ENCODE measurements around the gene NCBP3.
"Not testable (repeated sequence)": the region's sequence is repeated elsewhere in the genome, so short reads cannot be mapped to it uniquely, and the experiment has no call there.

The NCBP3 gene

GRCh38 chr17:3799181-3799945 lies 46.7 kb downstream of the NCBP3 start:
- Histone ChIP-seq H3K4me1 (ENCODE audit: control insufficient read depth, insufficient read depth, low read length) (no peaks in the 10 kb centered on the region), H3K27ac (ENCODE audit: low read depth, low read length) (no peak overlapping the region), H3K9me3 (ENCODE audit: control insufficient read depth, insufficient read depth, low read length) (no peaks in the 10 kb centered on the region), H3K9ac (ENCODE audit: low read depth, low read length) (no peak overlapping the region), H3K4me3 (ENCODE audit: low read depth, low read length) (no peak overlapping the region), H3K36me3 (ENCODE audit: control insufficient read depth, insufficient read depth, low read length) (peaks cover 7% of the 10 kb centered on the region; the same call in 1 of the 2 replicates), H3K27me3 (ENCODE audit: control insufficient read depth, insufficient read depth, low read length) (no peaks in the 10 kb centered on the region)

GRCh38 chr17:3798273-3799180 lies 47.5 kb downstream of the NCBP3 start:
- H3K36me3 ChIP-seq (ENCODE audit: control insufficient read depth, insufficient read depth, low read length): peaks cover 7% of the 10 kb centered on the region; the same call in 1 of the 2 replicates
- H3K4me3 ChIP-seq (ENCODE audit: low read depth, low read length): no peak overlapping the region
- no peak overlapping the region for H3K9ac ChIP-seq (ENCODE audit: low read depth, low read length)
- H3K27me3 ChIP-seq (ENCODE audit: control insufficient read depth, insufficient read depth, low read length): no peaks in the 10 kb centered on the region
- H3K9me3 ChIP-seq (ENCODE audit: control insufficient read depth, insufficient read depth, low read length): no peaks in the 10 kb centered on the region
- no peak overlapping the region for H3K27ac ChIP-seq (ENCODE audit: low read depth, low read length)
- H3K4me1 ChIP-seq (ENCODE audit: control insufficient read depth, insufficient read depth, low read length): no peaks in the 10 kb centered on the region

- H3K27ac ChIP-seq (ENCODE audit: low read depth, low read length): no peak overlapping the region
- H3K4me1 ChIP-seq (ENCODE audit: control insufficient read depth, insufficient read depth, low read length): no peaks in the 10 kb centered on the region
- H3K4me3 ChIP-seq (ENCODE audit: low read depth, low read length): no peak overlapping the region
- H3K27me3 ChIP-seq (ENCODE audit: control insufficient read depth, insufficient read depth, low read length): no peaks in the 10 kb centered on the region
- H3K9me3 ChIP-seq (ENCODE audit: control insufficient read depth, insufficient read depth, low read length): no peaks in the 10 kb centered on the region
- H3K36me3 ChIP-seq (ENCODE audit: control insufficient read depth, insufficient read depth, low read length): peaks cover 2% of the 10 kb centered on the region; the same call in 1 of the 2 replicates
- no peak overlapping the region for H3K9ac ChIP-seq (ENCODE audit: low read depth, low read length)
Measured at GRCh38 chr17:3796822-3797170, 49.2 kb downstream of the NCBP3 start.

- Histone ChIP-seq H3K4me3 (ENCODE audit: low read depth, low read length) (no peak overlapping the region), H3K27ac (ENCODE audit: low read depth, low read length) (no peak overlapping the region), H3K9me3 (ENCODE audit: control insufficient read depth, insufficient read depth, low read length) (no peaks in the 10 kb centered on the region), H3K27me3 (ENCODE audit: control insufficient read depth, insufficient read depth, low read length) (no peaks in the 10 kb centered on the region), H3K4me1 (ENCODE audit: control insufficient read depth, insufficient read depth, low read length) (0 out of 2 replicates have a peak, but pooled peaks cover 3% of the 10 kb centered on the region), H3K36me3 (ENCODE audit: control insufficient read depth, insufficient read depth, low read length) (no peaks in the 10 kb centered on the region), H3K9ac (ENCODE audit: low read depth, low read length) (no peak overlapping the region)
Measured at GRCh38 chr17:3796110-3796821, 49.8 kb downstream of the NCBP3 start.

- Histone ChIP-seq H3K27me3 (ENCODE audit: control insufficient read depth, insufficient read depth, low read length) (no peaks in the 10 kb centered on the region), H3K4me1 (ENCODE audit: control insufficient read depth, insufficient read depth, low read length) (0 out of 2 replicates have a peak, but pooled peaks cover 3% of the 10 kb centered on the region), H3K27ac (ENCODE audit: low read depth, low read length) (no peak overlapping the region), H3K36me3 (ENCODE audit: control insufficient read depth, insufficient read depth, low read length) (no peaks in the 10 kb centered on the region), H3K9me3 (ENCODE audit: control insufficient read depth, insufficient read depth, low read length) (no peaks in the 10 kb centered on the region), H3K9ac (ENCODE audit: low read depth, low read length) (no peak overlapping the region), H3K4me3 (ENCODE audit: low read depth, low read length) (no peak overlapping the region)
Measured at GRCh38 chr17:3795390-3796102, 50.5 kb downstream of the NCBP3 start.

- Histone ChIP-seq H3K4me1 (ENCODE audit: control insufficient read depth, insufficient read depth, low read length) (0 out of 2 replicates have a peak, but pooled peaks cover 3% of the 10 kb centered on the region), H3K36me3 (ENCODE audit: control insufficient read depth, insufficient read depth, low read length) (no peaks in the 10 kb centered on the region), H3K9ac (ENCODE audit: low read depth, low read length) (no peak overlapping the region), H3K4me3 (ENCODE audit: low read depth, low read length) (no peak overlapping the region), H3K27ac (ENCODE audit: low read depth, low read length) (no peak overlapping the region), H3K27me3 (ENCODE audit: control insufficient read depth, insufficient read depth, low read length) (no peaks in the 10 kb centered on the region), H3K9me3 (ENCODE audit: control insufficient read depth, insufficient read depth, low read length) (no peaks in the 10 kb centered on the region)
Measured at GRCh38 chr17:3794557-3795389, 51.3 kb downstream of the NCBP3 start.

GRCh38 chr17:3794152-3794551 lies 51.9 kb downstream of the NCBP3 start:
- H3K9ac ChIP-seq (ENCODE audit: low read depth, low read length); H3K27ac ChIP-seq (ENCODE audit: low read depth, low read length); H3K9me3 ChIP-seq (ENCODE audit: control insufficient read depth, insufficient read depth, low read length); H3K4me1 ChIP-seq (ENCODE audit: control insufficient read depth, insufficient read depth, low read length); H3K36me3 ChIP-seq (ENCODE audit: control insufficient read depth, insufficient read depth, low read length); H3K27me3 ChIP-seq (ENCODE audit: control insufficient read depth, insufficient read depth, low read length); H3K4me3 ChIP-seq (ENCODE audit: low read depth, low read length): not testable (repeated sequence)

- H3K9me3 ChIP-seq (ENCODE audit: control insufficient read depth, insufficient read depth, low read length); H3K36me3 ChIP-seq (ENCODE audit: control insufficient read depth, insufficient read depth, low read length); H3K4me3 ChIP-seq (ENCODE audit: low read depth, low read length); H3K9ac ChIP-seq (ENCODE audit: low read depth, low read length); H3K27ac ChIP-seq (ENCODE audit: low read depth, low read length); H3K4me1 ChIP-seq (ENCODE audit: control insufficient read depth, insufficient read depth, low read length); H3K27me3 ChIP-seq (ENCODE audit: control insufficient read depth, insufficient read depth, low read length): not testable (repeated sequence)
Measured at GRCh38 chr17:3793258-3793657, 52.8 kb downstream of the NCBP3 start.

GRCh38 chr17:3792481-3792880 lies 53.6 kb downstream of the NCBP3 start:
- H3K27ac ChIP-seq (ENCODE audit: low read depth, low read length): no peak overlapping the region
- H3K4me1 ChIP-seq (ENCODE audit: control insufficient read depth, insufficient read depth, low read length): 0 out of 2 replicates have a peak, but pooled peaks cover 3% of the 10 kb centered on the region

GRCh38 chr17:3788200-3788599 lies 57.8 kb downstream of the NCBP3 start:
- Histone ChIP-seq H3K27me3 (ENCODE audit: control insufficient read depth, insufficient read depth, low read length) (no peaks in the 10 kb centered on the region), H3K36me3 (ENCODE audit: control insufficient read depth, insufficient read depth, low read length) (no peaks in the 10 kb centered on the region), H3K9me3 (ENCODE audit: control insufficient read depth, insufficient read depth, low read length) (no peaks in the 10 kb centered on the region), H3K27ac (ENCODE audit: low read depth, low read length) (no peak overlapping the region), H3K4me3 (ENCODE audit: low read depth, low read length) (no peak overlapping the region), H3K4me1 (ENCODE audit: control insufficient read depth, insufficient read depth, low read length) (0 out of 2 replicates have a peak, but pooled peaks cover 3% of the 10 kb centered on the region), H3K9ac (ENCODE audit: low read depth, low read length) (no peak overlapping the region)

More at GRCh38 chr17:3792481-3792880, 53.6 kb downstream of the NCBP3 start:
- Histone ChIP-seq H3K4me3 (ENCODE audit: low read depth, low read length) (no peak overlapping the region), H3K9ac (ENCODE audit: low read depth, low read length) (no peak overlapping the region), H3K9me3 (ENCODE audit: control insufficient read depth, insufficient read depth, low read length) (no peaks in the 10 kb centered on the region), H3K27me3 (ENCODE audit: control insufficient read depth, insufficient read depth, low read length) (no peaks in the 10 kb centered on the region), H3K36me3 (ENCODE audit: control insufficient read depth, insufficient read depth, low read length) (no peaks in the 10 kb centered on the region)

All from HUES48 (cell line).